Measurements from ENCODE around the gene GABARAPL2.

GRCh38 chr16:75537776-75538175 is 28.4 kb upstream of the GABARAPL2 start:
- TF ChIP-seq CTCF (IDR thresholded peaks at IDR 0.05) (no peak), SIN3A (IDR thresholded peaks at IDR 0.05; ENCODE audit: borderline replicate concordance, insufficient read depth, low read depth, low read length) (no peak)

Data from Panc1 (cell line).